HG02678 (cell line): ENCODE measurements around the gene ILF2.
"Not testable (repeated sequence)": the region's sequence is repeated elsewhere in the genome, so short reads cannot be mapped to it uniquely, and the experiment has no call there.

Experiments used
- ATAC-seq: cut with Tn5 transposase; IDR thresholded peaks from one replicate; pipeline ENCODE4 v1.9.1; 2021; ENCODE audit warnings: mild to moderate bottlenecking, moderate library complexity; ENCODE audit not compliant: unreplicated experiment

Gene ILF2

DNA sequence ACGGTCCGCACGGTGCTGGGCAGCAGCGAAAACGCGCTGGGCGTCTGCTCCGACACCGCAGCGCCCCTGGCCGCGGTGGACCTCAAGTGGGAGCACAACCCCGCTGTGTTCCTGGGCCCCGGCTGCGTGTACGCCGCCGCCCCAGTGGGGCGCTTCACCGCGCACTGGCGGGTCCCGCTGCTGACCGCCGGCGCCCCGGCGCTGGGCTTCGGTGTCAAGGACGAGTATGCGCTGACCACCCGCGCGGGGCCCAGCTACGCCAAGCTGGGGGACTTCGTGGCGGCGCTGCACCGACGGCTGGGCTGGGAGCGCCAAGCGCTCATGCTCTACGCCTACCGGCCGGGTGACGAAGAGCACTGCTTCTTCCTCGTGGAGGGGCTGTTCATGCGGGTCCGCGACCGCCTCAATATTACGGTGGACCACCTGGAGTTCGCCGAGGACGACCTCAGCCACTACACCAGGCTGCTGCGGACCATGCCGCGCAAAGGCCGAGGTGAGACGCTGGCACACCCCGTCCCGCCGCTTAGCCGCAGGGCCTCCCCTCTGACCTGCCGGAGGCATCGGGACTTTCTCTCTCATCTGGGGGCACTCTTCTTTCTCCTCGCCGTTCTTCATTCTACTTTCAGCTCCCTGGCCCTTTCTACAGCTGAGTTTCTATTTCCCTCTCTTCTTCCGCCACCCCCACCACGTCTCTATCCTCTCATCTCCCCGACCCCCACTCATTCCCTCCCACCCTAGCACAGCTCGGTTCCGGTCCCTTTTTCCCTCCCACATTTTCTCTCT lies 8.7 kb upstream of the ILF2 start:
- ATAC-seq, result peak; percentile 47

DNA sequence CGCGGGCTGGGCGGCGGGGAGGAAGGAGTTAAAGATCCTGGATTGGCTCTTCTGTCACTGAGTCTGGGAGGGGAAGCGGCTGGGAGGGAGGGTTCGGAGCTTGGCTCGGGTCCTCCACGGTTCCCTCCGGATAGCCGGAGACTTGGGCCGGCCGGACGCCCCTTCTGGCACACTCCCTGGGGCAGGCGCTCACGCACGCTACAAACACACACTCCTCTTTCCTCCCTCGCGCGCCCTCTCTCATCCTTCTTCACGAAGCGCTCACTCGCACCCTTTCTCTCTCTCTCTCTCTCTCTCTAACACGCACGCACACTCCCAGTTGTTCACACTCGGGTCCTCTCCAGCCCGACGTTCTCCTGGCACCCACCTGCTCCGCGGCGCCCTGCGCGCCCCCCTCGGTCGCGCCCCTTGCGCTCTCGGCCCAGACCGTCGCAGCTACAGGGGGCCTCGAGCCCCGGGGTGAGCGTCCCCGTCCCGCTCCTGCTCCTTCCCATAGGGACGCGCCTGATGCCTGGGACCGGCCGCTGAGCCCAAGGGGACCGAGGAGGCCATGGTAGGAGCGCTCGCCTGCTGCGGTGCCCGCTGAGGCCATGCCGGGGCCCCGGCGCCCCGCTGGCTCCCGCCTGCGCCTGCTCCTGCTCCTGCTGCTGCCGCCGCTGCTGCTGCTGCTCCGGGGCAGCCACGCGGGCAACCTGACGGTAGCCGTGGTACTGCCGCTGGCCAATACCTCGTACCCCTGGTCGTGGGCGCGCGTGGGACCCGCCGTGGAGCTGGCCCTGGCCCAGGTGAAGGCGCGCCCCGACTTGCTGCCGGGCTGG lies 7.9 kb upstream of the ILF2 start, which contains the start of gene NPR1:
NPR1 (plus strand) TSS at position 170 of the 818 bp plus-strand sequence; CDS start at position 591, 421 bp downstream.
- ATAC-seq, result peak; percentile 21

DNA sequence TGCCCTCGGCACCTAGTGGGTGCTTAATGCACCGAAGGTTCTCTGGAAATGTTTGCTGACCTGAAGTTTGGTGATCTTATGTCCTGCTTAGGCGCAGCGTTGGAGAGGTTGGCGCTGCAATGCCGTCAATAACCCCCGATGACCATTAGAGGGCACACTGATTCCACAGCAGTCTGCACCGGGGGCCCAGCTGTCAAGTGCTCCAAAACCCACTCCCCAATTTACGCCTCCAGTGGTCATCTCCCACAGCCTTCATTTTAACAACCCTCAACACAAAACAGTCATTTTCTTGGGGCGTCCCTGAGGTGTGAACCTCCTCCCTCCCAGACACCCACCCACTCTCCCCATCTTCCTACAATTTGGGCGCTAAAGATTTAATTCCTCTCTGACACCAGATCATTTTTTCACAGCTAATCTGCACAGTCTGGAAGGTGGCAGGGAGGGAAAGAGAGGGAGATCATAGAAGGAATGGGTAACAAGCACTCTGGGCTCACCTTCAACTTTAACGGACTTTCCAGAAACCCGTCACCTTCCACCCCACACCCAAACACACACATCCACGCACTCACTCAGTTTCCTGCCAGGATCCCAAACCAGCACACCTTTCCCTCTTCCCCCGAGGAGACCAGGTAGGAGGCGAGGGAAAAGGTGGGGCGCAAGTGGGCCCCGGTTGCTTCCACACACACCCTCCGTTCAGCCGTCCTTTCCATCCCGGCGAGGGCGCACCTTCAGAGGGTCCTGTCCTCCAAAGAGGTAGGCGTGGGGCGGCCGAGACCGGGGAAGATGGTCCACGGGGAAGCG lies 7.1 kb upstream of the ILF2 start:
- ATAC-seq, result no peak

DNA sequence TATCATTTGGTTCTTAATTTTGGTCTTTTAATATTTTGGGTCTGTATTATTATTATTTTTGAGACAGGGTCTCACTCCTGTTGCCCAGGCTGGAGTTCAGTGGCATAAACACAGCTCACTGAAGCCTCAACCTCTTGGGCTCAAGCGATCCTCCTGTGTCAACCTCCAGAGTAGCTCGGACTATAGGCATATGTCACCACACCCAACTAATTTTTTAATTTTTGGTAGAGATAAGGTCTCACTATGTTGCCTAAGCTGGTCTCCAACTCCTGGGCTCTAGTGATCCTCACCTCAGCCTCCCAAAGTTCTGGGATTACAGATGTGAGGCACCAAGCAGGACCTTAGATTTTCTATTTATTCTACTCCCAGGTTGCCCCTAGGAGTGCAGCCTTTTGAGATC lies 2.7 kb upstream of the ILF2 start:
- ATAC-seq, result no peak

DNA sequence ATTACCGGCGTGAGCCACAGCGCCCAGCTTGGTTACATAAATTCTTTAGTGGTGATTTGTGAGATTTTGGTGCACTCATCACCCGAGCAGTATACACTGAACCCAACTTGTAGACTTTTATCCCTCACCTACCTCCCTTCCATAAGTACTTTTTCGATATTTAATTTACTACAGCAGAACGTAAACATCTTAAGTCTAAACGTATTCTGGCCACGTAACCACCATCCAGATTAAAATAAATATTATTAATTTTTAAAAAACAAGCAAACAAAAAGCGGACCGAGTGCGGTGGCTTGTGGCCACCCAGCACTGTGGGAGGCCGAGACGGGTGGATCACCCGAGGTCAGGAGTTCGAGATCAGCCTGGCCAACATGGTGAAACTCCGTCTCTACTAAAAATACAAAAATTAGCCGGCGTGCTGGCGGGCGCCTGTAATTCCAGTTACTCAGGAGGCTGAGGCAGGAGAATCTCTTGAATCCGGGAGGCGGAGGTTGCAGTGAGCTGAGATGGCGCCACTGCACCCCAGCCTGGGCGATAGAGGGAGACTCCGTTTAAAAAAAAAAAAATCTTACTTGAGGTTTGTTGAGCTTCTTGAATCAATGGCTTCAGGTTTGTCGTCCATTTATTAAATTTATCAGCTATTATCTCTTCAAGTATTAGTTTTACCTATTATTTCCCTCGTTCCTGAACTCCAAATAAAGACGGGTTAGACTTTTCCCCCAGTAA lies 998 bp upstream of the ILF2 start:
- peak; percentile 16 for ATAC-seq

DNA sequence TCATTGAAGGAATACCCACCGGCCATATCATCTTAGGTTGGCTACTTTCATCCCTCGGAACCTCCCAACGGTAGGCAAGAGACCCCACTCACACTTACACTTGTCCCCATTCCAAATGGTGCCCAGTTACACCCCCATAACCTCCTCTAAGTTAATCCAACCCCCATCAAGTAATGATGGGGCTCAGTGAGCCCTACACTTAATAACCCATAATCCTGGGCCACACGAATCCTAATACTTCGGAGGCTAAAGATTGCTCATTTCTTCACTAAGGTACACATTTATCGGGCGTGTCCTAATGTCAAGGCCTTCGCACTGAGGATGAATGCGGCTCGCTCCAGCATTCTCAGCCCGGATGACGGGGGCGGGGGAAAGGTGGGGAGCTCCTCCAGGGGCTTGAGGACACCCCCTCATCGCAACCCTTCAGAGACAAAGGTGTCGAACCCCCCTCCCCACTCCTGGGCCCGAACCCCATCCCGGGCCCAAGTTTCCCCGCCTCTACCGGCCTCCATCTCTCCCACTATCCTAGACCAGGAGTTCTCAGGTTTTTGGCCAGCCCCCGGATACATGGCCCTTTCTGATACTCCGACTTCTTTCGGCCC lies 435 bp downstream of the ILF2 start:
- ATAC-seq, result no peak

DNA sequence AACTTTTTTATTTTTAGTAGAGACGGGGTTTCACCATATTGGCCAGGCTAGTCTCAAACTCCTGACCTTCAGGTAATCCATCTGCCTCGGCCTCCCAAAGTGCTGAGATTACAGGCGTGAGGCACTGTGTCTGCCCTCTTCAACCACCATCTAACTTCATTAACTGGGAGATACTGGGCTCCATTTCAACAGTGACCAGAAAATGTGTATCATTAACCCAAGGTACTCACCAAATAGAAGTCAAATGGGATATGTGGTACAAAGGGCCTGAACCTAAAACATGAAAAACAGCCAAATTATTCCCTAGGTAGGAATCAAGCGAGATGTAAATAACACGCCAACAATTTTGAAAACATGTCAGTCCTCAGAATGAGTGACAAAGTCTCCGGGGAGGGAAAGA lies 1.2 kb downstream of the ILF2 start:
- no peak for ATAC-seq

DNA sequence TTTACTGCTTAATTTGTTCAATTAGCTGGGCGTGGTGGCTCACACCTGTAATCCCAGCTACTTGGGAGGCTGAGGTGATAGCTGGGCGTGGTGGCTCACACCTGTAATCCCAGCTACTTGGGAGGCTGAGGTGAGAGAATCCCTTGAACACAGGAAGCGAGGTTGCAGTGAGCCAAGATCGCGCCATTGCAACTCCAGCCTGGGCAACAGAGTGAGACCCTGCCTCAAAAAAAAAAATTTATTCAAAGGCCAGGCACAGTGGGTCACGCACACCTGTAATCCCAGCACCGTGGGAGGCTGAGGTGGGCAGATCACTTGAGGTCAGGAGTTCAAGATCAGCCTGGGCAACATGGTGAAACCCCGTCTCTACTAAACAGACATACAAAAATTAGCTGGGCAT lies 2.1 kb downstream of the ILF2 start:
- ATAC-seq, result not testable (repeated sequence)

DNA sequence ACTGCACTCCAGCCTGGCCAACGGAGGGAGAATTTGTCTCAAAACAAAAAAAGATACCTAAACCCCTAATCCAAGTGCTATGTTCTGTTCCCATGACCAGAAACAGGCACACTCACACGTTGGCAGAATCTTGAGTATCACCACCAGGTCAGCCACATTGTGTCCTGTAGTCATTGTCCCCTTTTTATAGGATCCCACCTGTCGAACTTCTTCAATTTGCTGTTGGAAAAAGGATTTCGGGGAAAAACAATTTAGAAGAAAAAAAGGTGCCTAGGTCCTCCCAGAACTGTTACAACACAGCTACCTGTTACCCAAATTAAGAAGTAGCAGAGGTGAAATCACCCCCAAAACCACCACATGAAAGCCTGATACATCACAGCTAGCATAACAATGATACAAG lies 3.4 kb downstream of the ILF2 start:
- no peak for ATAC-seq

DNA sequence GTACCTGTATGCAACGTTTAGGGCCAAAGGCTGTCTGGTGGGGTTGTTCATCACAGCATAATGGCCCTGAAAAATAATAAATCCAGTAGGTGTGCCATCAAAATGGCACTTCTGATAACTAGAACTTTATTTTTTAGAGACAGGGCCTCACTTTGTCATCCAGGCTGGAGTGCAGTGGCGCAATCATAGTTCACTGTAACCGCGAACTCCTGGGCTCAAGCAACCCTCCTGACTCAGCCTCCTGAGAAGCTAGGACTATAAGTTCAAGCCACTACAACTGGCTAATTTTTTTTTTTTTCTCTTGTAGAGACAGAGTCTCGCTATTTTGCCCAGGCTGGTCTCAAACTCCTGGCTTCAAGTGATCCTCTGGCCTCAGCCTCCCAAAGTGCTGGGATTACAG lies 7.6 kb downstream of the ILF2 start:
- ATAC-seq, result no peak

DNA sequence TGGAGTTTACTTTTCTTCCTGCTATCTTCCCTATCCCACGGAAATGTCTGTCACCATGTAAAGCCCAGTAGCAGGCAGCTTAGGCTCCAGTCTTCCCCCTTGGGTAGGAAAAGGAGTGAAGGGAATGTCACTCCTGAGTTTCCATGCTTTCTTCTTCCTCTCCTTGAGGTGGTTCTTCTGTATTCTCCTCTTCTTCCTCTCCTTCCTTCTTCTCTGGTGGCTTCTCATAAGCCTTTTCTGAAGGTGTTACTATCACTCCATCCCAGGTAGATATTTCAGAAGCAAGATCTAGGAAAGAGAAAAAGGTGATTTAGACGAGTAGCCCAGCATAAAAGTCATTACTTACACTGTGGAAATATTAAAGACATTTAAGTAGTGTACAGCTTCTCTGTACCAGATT lies 8.5 kb downstream of the ILF2 start:
- no peak for ATAC-seq

DNA sequence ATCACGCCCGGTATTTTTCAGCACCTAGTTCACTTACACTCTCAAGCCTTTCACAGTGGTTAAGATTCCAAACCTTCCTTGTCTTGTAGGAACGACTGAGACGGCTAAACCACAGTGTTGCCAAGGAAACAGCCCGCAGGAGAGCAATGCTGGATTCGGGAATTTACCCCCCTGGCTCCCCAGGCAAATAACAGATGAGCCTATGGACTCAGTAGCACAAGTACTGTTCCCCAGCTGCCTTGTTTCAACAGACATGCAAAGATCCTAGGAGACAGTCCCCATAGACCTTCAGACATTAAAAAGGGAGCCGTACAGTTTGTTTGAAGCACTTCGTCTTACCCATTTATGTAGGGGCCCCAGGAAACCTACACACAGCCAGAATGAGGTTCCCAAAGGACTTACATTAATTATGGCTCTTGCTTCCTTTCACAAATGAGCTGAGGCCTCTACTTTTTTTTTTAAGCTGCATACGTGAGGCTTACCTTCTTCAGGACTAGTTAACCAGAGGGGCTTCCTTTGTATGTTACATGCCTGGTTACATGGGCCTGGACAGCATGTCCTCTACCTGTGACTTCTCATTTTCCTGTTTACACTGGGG lies 9.6 kb downstream of the ILF2 start:
- ATAC-seq, result no peak

DNA sequence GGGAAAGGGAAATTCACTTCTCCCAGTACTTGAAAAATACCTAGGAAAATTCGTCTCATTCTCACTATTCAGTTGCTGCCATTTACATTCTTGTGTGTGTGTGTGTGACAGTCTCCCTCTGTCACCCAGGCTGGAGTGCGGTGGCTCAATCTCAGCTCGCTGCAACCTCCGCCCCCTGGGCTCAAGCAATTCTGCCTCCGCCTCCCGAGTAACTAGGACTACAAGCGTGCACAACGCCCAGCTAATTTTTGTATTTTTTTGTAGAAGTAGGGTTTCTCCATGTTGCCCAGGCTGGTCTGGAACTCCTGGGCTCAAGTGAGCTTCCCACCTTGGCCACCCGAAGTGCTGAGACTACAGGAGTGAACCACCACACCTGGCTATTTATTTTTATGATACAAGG lies 11.1 kb downstream of the ILF2 start:
- no peak for ATAC-seq

DNA sequence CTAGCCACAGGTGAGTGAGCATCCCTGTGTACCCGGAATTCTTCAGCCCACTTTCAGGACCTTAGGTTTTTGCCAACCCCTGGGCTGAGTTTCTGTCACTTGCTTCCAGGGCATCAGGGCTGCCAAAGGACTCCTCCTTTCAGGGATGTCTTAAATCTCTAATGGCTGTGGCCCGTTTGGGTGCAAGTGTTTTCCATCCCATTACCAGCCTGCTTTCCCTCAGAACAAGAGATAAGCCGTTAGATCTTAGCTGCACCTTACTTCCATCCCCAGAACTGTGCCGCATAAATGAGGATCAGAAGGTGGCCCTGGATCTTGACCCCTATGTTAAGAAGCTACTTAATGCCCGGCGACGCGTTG lies 11.6 kb downstream of the ILF2 start:
- no peak for ATAC-seq

DNA sequence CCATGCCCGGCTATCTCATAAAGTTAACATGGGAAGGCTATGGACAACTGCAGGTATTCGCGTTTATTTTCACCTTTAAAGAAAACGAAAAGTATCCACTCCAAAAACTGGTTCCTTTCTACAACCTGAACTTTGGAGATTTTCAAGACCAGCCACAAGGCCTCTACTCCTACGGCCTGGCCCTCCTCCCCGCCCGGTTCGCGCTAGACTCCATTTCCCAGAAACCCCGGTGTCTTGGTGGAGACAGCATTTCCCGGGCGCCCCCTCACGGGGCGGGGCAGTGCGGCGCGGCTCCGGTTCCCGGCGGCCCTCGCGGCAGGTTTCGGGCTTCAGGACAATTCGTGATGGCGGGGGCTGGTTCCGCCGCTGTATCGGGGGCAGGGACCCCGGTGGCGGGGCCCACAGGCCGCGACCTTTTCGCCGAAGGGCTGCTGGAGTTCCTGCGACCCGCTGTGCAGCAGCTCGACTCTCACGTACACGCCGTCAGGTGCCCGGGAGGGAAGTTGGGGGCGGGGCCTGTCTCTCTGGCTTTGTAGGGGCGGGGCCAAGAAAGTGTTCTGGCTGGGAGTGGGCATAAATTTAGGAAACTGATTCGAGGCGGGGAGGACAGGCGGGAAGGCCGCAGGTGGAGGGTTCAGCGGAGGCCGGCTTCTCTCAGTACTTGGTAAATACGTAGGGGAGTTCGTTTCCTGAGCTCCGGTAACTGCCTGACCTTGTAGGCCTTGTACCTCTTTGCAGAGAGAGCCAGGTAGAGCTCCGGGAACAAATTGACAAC lies 12.2 kb downstream of the ILF2 start, which contains the start of gene SNAPIN:
SNAPIN (plus strand) TSS at position 304 of the 775 bp plus-strand sequence; CDS start at position 345, 41 bp downstream.
- ATAC-seq, result peak; percentile 93

DNA sequence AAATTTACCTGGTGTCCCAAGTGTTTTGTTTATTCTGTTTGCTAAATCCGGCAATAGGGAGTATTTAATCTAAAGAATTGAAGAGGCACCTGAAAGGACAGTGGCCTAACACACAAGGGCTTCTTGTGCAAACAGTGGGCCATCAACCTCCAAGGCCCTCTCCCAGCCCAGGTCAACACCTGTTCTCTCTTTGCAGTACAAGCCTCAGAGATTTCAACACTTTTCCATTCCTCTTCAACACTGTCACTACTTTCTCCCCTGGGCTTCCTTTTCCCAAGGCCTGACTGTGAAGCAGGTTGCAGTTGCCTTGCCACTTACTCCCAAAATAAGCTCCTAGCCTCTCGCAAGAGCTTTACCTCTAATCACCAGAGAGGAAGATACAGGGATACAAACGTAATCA lies 15.5 kb downstream of the ILF2 start:
- no peak for ATAC-seq

DNA sequence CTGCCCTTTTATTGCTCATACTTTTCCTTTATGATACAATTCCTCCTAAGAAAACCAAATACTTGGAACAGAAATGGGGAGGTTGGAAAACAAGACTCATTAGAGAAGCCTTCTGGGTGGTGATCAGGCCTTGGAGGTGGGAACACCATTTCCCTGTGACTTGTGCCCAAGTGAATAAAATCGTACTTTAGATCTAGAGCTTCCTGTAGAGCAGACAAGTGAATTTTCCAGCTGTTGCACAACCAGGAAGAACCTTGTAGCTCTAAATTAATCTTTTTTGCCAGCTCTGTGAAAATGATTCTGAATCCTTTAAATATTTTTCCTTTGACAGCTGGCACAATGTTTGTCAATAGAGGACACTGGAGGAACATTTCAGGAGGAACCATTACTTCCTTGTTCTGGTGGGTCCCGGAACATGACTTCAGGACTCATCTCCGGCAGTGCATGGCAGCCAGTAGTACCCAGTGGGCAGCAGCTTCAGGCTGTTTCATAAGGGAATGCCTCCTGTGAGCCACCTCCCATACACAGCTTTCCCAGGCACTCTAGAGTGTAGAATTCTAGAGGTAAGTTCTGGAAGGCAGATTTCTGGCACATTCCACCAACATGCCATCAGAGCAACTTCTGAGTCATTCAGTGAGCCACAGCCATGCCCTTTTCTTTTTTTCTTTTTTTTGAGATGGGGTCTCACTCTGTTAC lies 17.8 kb downstream of the ILF2 start:
- no peak for ATAC-seq

DNA sequence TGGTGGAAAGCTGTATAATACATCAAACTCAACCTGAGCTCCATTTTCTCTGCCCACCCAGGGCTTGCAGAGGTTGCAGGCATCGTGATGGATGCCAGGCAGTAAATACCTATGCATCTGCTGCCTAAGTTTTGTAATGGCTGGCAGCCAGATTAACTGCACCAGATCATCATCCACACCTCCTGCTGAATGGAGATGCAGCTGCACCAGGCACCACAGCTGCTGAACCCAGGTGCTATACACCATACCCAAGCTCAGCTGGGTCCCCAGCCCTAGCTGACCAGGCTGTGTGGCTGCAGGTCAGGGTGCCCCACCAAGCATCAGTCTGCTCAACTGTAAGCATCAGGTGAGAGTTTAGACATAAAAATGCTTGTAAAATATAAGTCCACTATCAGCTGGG lies 19.0 kb downstream of the ILF2 start:
- ATAC-seq, result no peak

DNA sequence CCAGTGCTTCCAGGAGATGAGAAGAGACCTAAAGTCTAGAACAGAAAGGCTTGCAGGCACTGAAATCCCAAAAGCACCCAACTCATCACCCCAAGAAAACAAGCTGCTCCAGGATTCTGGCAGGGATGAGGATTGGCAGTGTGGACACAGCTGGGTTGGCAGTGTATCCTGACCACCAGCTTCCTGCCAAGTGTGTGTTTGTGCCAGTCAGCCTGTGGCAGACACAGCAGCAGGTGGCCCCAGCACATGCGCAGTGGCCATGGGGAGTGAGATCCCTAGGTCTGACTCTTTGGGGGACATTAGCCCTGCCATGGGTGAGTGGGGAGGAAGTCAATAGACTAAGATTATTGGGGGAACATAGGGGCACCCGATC lies 20.9 kb downstream of the ILF2 start:
- ATAC-seq, result no peak
